NCI-H345 treated with DMSO at 0.1 percent for 48 hours (cell line): ENCODE results near the gene TMEM163.

Experiments used
- DNase-seq: peaks from one replicate; lab custom pipeline; 2025; ENCODE audit not compliant: unreplicated experiment; lab: John Stamatoyannopoulos, UW

The TMEM163 gene

DNA sequence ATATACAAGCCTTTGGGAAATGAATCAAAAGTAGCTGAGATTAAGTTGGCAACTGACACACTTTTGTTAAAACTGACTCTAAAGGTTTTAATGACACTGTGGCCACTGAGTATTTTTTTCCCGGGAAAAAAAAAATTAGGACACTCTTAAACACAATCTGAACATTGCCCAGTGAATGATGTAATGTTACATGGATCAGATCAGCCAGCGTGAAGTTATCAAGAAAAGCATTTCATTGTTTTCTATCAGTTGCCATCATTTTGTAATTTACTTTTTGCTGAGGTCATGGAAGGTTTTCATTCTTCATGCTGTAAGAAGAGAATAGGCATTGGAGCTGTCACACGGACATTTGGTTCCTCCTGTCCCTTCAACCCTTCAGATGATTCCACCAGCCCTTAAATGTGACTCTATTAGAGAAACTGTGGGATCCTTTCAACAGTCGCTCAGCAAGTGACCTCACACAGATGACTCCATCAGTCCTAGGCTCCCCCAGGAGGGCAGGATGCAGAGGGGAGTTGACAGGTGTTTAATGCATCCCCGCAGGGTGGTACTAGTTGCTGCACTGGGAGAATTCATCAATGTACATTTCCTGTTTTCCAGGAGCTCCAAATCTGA lies 300.7 kb downstream of the TMEM163 start:
- DNase-seq: no peak

DNA sequence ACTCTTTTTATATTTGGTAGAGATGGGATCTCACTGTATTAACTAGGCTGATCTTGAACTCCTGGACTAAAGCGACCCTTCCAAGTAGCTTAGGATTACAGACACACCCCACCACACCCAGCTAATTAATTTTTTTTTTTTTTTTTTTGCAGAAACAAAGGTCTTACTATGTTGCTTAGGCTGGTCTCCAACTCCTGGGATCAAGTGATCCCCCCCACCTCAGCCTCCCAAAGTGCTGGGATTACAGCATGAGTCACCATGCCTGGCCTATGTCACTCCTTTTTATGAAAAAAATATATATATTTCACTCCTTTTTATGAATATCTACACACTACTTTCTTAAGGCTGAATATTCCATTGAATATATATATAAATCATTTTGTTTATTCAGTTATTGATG lies 302.2 kb downstream of the TMEM163 start:
- no peak for DNase-seq

GRCh38 chr2:134416018-134416417 lies 302.8 kb downstream of the TMEM163 start:
- DNase-seq: no peak

GRCh38 chr2:134413912-134414311 lies 304.9 kb downstream of the TMEM163 start:
- no peak for DNase-seq

- DNase-seq: no peak
These were observed 305.4 kb downstream of the TMEM163 start for GRCh38 chr2:134413430-134413829.

GRCh38 chr2:134412639-134412999 lies 306.2 kb downstream of the TMEM163 start:
- no peak for DNase-seq

- peak; percentile 96 for DNase-seq
These were observed 306.8 kb downstream of the TMEM163 start for GRCh38 chr2:134411828-134412638.

DNA sequence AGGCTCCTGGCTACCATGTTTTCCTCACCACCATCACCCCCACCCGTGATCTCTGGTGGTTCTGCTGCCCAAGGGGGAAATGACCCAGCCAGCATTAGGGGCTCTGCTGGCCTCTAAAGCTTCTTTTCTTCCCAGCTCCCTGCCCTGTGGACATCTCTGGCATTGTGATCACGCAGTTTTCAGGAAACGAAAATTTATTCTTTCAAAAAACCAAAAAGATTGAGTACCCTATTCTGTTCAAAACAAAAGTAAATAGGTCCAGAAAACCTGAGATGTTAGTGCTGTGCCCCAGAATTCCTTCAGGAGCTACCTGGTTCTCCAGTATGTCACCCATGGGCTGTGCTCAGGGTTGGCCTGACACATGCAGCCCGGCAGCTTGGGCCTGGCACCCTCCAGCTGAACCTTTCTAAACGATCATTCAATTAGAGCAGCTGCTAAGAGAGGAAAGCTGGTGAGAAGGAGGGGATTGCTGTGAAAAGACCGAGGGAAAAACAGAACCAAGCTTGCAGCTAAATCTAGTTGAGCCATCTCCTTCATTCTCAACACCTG lies 307.4 kb downstream of the TMEM163 start:
- DNase-seq: no peak

DNA sequence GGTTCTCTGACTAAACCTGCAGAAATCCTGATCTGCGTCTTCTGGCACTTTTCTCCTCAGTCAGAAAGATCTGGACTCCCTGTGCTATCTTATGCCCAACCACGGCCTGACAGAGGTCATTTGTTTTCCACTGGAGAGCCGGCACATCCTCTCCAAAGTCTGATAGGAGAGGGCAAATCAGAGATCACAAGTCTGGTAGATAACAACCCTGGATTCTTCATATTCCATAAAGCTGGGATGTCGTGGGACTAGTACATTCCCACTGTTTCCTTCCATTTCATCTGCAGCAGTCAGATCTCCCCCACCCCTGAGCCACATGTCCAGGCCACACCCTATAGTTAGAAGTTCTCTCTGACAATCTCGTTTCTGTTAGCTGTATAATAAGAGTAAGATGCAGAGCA lies 308.0 kb downstream of the TMEM163 start:
- DNase-seq: no peak

DNA sequence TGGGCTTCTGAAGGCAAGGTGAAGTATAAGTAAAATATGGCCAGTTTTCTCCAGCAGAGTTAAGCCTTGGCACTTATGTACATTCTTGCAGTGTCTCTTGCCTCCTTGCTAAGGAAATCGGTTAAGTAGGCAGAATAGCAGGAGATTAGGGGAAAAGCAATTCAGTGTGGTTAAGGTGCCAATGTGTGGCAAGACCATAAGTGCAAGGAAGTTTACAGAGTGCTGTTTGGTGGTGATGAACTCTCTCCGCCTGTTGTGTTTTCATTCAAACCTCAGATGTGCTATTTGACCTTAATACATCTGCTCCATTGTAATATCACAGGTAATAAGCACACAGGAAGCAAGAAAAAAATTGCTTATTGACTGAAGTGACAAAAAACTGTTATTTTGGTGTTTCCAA lies 308.8 kb downstream of the TMEM163 start:
- no peak for DNase-seq

DNA sequence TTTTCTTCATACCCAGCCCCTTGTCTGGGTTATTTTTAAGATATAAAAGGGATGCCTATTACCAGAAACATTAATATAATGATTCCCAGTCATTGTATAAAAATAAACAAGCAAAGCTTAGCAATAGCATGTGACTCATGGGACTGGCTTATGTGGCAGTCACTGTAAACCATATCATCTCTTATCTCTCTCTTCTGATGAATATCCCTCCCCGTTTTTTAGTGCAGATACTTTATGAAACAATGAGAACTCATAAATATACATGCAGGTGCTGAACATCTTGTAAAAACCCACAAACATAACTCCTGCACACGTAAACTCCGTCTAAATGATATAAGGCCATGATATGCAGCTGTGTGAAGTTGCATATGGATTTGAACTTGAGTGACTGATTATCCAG lies 310.0 kb downstream of the TMEM163 start:
- no peak for DNase-seq

- DNase-seq: no peak
These were observed 310.4 kb downstream of the TMEM163 start for GRCh38 chr2:134408386-134408785.

- DNase-seq: no peak
These were observed 311.5 kb downstream of the TMEM163 start for GRCh38 chr2:134407154-134407890.

GRCh38 chr2:134406736-134407135 lies 312.1 kb downstream of the TMEM163 start:
- no peak for DNase-seq

GRCh38 chr2:134406311-134406710 lies 312.5 kb downstream of the TMEM163 start:
- no peak for DNase-seq
